Pons (tissue), 1 donor: ENCODE results near the gene TM4SF4.

Experiments
- DNase-seq: peaks from one replicate; pipeline ENCODE4 v3.0.0-alpha.2; 2016; ENCODE audit warnings: low spot score

Gene TM4SF4

DNA sequence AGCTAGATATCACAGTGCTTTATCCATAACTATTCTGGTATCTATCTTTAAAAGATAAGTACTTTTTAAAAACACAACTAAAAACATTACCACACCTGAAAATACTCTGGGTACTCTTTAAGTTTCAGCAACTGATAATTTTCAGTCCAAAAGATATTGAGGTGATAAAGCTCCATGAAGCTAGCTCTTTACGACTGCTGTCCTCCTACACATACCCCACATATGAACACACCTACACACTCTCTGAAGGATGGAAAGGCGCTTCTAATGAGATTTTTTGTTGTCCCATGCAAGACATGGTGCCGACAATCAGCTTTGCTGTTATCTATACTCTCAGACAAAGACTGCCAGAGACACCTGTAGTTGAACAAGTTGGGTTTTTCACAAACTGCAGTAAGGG lies 19.1 kb upstream of the TM4SF4 start:
- no peak for DNase-seq

DNA sequence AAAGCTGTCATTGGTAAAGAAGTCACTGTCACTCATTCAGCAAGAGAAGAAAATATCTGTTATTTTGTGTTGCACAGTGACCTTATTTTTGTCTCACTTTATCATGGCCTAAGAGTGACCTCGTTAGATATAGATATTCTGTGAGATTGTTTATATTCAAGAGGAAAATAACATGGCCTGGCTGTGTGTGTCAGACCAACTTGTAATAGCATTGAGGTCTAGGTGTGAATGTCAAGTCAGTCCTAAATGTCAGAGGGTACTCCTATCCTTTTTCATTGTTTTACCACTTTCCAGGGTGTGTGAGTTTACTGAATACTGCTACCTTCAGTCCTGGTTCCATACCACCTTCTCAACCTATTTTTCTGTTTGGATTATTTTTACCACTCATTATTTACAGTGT lies 18.5 kb upstream of the TM4SF4 start:
- DNase-seq, result no peak

DNA sequence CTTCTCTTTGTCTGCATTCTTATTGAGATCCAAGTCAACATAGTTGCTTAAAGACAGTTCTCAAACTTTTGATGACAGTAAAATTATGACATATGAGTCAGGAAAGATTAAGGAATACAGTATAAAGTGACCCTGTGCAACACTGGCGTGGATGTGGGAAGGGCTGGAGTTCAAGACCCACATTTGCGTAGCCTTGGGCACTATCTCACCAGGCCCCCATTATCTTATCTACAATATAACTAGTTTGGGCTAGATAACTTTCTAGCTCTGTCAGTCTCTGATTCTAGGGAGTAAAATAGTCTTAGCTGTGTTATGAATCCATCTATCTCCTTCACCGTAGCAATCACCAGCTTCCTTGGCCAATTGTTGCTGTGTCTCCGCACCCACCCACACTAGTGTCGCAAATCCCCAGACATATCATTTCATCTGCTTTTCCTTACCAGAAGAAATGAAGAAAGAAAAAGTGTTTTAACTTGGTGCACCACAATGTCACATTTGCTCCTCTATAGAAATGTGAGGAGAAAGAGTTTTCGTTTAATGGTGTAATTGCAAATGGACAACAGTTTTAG lies 14.9 kb upstream of the TM4SF4 start:
- no peak for DNase-seq

DNA sequence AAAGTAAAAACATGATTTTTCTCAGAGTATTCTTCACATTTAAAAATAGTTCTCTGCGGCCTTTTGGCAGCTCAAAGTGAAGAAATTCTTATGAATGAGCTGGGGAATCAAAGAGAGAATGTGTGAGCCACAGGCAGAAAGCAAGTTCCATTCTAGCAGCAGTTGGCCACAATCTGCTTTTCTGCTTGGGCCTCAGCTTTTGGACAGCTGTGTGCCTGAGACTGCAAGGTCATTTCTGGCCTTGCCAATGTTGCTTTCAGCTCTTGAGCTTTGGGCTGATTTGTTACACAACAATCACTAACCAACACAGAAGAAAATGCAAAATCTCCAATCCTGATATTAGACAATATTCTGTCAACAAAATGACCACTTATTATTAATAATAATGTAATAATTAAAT lies 14.4 kb upstream of the TM4SF4 start:
- DNase-seq, result peak; percentile 39

DNA sequence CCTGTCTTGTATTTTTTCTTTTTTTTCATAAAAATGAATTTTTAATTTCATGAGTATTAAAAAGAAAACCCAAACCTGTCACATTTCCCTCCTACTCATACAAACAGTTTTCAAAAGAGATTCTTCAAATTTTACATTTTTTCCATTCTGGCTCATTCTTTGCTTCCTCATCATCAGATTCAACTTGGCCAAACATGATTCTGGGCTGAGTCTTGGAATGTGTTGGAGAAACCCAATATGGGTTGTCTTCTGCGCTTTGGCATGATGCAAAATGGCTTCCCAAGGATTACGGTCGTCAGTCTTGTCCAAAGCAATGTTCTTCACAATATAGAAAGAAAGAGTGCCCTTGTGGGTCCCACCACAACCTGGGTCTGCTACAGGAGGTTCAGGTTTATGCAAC lies 12.4 kb upstream of the TM4SF4 start:
- DNase-seq, result no peak

DNA sequence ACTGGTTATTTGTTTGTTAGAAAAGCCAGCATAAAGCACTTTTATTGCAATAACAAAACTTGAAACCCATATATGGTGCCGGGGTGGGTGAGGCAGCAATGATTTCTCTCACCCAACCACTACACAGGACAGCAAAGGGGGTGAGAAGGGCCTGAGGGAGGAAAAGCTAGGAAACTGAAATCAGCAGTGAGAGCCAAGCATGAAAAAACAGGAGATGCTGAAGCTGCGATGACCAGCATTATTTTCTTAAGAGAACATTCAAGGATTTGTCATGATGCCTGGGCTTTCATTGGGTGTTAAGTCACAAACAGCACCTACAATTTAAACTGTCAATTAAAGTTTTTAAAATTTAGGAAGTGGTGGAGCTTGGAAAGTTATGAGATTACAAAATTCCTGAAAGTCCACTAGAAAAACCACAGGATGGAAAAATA lies 11.9 kb upstream of the TM4SF4 start:
- no peak for DNase-seq

DNA sequence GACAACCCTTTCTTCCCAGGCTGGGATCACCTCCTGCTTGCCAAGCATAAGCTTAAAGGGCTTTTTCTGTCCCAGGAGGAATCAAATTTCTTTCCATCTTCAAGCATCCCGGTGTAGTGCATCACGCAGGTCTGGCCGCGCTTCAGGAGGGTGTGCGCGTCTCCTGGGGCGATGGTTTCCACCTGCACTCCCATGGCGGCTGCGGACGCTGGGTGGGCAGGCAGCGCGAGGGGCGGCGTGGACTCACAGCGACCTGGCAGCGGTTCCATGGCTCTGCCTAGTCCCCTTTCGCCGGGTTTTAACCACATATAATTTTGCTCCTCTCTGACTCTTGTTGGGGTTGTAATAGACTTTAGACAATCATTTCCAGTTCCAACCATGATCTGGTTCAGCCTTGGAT lies 10.6 kb upstream of the TM4SF4 start:
- no peak for DNase-seq

DNA sequence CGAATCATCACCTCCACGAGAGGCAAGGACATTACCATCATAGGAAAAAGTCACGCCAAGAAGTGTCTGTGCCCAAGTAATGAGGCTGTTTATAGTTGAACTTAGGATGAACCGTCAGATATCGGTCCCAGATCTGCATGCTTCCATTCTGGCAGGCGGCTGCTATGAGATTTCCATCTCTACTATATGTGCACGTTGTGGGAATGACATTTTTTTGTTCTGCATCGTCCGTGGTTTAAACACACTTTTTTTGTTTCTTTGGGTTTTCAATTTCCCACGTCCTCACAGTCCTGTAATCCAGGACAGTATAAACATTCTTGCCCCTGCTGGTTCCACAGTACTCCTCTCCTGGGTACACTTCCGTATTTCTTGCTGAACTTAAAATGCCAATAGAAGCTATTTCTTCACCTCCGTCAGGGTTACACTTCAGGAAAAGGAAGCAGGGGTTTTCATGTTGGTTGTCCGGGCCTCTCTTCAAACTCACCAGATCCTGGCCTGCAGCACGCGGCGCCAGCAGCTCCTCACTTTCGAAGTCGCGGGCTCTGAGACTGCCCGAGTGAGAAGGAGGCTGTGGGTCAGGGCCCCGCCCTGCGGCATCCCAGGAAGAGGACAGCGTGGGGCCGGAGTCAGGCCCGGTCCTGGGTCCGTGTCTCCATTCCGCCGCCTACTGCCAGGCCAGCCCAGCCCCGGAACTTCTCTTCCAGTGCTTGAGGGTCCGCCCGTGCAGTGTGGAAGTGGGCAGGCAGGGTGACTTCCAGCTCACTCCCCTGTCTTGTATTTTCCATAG lies 9.8 kb upstream of the TM4SF4 start:
- no peak for DNase-seq

DNA sequence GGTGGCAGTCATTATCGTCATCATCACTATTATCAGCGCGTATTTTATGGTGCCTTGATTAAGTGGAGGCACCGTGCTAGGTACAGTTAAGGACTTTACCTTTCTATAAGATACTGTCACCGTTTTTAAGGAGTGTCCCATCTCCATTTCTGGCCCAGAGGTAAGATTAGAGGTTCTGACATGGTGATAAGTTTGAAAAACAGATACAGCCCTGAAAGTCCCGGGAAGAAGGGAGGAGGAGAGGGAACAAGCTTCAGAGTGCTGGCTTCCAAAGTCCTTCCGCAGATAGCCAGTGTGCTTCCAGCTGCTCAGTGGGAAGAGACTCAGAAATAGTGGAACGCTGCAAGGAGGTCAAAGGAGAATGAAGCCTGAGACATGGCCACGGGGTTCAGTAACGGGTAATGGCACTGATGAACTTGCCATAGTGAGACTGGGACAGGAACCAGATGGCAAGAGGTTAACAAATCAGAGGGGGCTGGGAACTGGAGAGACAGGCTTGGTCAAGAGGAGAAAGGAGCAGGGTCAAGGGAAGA lies 9.1 kb upstream of the TM4SF4 start:
- no peak for DNase-seq

DNA sequence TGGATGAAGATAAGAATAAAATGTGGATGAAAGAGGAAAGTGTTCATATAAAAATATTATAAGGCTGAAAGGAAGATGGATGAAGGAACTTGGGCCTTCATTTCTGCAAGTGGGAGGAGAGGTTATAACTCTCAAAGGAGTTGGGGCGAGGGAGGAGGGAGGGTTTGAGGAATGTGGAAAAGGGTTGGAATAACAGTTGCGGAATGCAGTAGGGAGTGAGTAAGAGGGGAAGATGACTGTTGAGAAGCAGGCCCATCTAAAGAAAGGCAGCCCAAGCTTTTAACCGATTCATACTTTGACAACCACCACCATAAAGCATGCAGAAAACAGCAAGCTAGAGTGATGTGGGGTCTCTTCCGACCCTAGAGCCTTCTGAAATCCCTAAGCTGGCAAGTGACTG lies 8.3 kb upstream of the TM4SF4 start:
- no peak for DNase-seq

DNA sequence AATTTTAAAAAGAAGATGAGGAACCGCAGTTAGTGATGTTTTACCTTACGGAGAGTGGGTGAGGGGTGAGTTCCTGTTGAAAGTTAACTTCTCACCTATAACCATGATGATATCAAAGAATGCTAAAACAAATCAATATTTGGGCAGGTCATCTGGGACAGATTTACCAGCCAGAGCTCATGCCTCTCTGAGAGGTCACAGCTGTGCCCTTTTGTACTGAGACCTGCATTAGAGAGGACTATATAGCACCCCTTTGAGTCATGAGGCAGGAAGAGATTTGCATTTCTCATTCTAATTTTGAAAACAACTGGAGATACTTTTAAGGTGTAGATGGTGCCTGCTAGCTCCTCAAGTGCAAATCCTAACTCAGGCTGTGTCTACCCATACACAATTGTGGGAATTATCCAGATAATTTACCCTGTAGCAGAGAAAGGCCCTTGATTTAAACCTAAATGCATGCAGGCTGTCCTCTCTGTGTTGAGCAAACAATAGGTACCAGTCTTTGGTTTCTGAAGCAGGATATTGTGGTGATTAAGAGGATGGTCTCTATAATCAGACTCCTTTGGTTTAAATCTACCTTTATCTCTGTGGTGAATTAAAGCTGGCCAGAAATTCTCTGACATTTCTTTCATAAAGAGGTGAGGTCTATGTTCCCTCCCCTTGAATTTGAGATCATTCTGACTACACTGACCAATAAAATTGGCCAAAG lies 5.8 kb upstream of the TM4SF4 start:
- no peak for DNase-seq

DNA sequence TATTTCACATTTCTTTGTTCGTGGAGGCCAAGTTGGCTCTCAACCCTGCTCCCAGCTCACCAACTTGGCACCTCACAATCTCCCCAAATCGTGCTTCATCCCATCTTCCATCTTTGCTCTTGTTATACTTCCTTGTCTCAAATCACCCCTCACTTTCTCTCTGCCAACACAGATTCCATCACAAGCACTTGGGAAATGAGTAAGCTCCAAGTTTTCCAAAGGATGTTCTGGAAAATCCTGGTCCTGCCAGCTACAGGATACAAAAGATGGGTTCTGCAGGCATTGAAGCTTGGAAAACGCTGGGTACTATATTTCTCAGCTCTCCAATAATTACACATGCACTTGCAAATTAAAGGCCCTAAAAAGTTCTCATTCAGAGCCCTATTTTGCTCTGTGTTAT lies 4.1 kb upstream of the TM4SF4 start:
- DNase-seq, result no peak

DNA sequence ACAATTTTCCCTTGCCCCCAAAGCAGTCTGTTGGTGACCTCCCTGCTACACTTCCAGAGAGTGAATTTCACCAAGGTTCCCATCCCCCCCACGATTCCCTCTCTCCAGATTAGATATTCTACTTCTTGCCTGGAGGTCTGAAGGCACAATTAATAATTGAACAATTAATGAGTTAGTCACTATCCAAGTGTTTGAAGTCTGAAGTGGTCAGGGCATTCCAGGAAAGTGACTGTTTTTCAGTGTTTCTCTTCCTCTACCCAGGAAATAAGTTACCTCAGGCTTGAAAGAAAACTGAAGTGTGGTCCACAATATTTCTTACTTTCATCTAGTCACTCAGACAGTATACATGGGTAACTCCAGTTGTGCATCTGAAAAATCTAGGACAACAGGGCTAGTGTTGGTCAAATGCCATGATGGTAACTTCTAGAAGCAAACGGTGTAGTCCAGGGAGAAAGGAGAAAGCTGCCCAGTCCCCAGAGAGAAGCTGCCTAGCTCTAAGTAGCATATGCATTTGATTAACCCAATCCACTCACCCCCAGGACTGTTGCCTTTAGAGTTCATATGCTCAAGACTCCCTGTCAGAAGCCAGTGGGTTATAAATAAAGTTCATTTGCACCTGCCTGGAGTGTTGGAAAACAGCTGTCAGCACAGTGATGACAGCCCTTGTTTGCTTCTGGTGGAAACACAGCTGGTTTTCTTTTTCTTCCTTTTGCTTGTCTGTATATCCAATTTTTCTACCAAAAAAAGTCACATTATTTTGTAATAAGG lies 2.3 kb upstream of the TM4SF4 start:
- no peak for DNase-seq

DNA sequence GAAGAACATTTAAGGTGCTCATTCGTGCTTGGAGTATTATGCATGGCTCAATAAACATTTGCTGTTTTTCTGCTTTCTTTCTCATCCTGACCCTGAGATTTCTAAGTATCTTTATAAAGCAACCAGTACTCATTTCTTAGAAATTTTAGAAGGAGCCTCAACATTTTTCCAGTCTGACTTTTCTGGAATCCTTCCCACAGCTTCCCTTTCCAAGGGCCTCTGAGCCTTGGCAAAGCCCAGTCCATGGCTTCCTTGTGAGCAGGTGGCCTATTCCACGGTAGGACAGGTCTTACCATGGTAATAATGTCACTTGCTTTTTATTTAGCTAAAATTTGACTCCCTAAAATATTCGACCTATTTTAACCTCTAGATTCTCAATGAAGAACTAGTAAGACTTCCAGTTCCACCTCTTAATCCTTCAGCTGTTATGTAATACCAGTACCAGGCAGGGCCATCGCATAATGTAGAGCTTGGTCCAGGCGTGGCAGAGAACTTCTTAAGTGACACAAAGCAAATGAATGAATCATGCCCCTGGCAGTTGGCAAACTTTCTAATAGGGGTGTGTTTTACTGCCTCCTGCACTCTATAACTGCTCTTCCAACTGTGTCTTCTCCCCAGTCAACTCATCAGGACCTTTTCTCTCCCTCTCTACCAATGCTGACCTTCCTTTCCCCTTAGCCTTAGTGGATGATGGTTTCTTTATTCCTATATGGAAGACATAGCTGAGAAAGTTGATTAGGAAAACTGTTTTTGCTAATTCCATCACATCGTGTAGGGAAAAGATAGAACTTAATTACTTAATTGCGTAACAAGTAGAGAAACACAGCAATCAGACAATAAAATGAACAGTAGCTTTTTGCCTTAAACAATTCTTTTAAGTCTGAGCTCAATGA lies 894 bp upstream of the TM4SF4 start:
- no peak for DNase-seq

DNA sequence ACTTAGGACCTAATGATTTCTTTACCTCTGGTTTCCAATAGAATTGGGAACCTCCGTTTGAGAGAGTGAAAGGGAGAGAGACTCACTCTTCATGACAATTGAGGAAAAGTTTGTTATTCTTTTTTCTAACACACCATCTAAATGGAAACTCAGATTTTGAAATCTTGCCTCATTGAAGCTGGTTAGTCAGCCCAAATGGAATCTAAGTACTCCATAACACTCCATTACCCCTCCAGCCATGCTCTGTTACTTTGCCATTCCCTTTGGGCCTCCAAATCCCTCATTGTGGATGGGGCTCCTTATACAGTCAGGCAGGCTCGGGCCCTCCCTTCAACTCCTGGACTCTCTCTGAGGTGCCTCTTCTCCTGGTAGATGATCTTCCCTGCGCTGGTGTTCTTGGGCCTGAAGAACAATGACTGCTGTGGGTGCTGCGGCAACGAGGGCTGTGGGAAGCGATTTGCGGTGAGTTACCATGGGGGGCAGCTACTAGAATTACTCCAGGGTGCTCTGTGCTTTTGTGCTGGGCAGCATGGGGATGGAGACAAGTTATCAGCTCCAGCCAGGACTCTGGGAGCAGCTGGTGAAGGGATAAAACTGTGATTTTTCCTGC lies 1.1 kb downstream of the TM4SF4 start:
- no peak for DNase-seq

DNA sequence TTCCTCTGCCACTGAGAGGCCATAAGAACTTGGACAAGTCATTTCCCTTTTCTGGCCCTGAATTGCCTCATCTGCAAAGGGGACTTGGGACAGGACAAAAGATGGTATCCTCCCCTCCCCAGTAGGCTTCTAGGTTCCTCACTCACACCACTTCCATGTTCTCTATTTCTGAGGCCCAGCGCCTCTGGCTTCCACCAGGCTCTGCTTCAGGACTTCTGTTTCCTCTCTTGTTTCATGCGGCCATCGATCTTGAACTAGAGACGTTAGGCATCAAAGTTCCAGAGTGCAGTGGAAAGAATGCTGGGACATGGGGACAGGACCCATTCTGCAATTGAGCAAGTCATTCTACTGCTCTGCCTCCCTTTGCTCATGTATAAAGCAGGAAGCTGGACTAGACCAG lies 1.7 kb downstream of the TM4SF4 start:
- DNase-seq, result no peak

DNA sequence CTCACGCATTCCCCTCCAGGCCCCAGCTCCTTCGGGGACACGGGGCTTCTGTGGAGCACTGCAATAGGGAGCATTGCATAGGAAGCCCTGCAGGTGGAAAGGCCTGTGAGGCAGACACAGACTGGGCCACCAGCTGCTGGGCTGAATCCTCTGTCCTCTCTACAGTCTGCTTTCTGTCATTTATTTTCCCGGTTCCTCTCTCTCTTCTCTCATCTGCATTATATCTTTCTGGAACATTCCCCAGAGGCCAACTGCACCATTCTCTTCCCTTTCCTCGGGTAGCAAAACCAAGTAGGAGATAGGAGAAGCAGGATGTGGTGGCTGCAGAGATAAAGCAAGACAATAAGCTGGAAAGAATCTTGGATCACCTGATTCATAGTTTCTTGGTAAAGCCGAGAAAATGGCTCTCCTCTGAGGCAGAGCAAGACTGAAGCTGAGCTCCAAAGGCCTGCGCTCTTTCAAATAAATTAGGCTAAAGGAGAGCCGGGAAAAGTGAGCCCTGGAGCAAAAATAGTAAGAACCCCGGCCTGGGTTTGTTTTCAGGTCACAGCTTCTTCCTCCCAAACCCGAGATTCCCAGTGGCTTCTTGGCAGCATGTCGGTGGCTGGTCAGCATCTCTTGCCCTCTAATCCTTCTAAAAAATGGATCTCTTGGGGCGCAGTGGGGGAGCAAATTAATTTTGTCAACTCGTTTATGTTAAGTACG lies 5.3 kb downstream of the TM4SF4 start:
- DNase-seq, result no peak

DNA sequence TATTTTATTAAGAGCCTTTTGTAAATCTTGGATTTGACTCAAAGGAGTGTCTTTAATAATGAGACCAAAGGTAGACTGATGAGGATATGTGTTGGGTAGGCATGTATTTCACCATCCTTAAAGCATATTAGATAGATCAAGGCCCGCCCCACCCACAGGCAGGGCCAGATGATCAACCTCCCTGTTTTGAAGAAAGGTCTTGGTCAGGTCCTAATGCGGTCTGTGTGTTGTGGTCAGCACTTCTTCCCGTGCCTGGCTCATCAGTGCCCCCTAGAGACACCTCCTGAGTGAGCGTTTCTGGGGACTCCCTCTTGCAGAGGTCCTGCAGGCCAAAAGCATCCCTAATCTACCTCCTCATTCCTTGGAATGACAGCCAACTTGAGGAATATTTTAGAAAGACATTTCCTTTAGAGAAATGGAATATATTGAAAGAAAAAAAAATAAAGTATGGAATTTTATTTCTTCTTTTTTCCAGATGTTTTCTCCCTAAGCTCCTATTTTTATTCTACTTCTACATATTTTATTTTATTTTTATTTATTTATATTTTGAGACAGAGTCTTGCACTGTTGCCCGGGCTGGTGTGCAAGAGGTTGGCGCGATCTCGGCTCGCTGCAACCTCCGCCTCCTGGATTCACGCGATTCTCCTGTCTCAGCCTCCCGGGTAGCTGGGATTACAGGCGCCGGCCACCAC lies 6.0 kb downstream of the TM4SF4 start:
- DNase-seq, result peak; percentile 81

DNA sequence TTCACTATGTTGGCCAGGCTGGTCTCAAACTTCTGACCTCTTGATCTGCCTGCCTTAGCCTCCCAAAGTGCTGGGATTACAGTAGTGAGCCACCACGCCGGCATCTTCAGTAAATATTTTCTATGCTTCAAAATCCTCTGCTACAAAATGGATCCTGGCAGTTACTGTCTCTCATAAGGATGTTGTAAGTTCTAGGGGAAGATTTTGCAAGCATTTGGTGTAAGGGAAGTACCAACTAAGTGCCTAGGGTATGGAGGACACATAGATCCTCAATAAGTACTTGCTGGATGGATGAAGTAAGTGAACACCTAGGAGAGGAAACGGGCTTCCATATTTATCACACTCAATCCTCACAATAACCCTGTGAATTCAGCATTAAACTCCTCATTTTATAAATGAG lies 6.6 kb downstream of the TM4SF4 start:
- no peak for DNase-seq

DNA sequence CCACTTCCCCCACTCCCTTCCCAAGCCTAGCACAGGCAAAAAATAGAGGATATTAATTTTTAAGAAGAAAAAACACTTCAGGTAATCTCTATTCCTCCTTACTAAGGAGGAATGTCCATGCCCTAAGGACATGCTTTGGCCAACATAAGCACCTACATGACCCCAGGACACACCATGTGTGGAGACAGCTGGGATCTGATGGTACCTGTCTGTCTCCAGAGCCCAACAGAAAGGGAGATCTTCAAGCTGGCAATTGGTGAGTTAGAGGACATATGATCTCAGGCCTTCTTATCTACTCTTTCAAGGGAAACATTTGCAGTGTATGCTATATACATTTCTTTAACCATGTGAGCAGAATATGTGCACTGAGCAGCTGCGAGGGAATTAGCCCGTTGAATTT lies 7.0 kb downstream of the TM4SF4 start:
- no peak for DNase-seq
